ENCODE results near the gene CDR2L.
"Not testable (repeated sequence)": the region's sequence is repeated elsewhere in the genome, so short reads cannot be mapped to it uniquely, and the experiment has no call there.

Gene CDR2L

GRCh38 chr17:75045946-75046406 lies 58.5 kb downstream of the CDR2L start:
- DNase-seq: not testable (repeated sequence)

GRCh38 chr17:75046407-75047289 lies 59.2 kb downstream of the CDR2L start, which contains the start of the genes ATP5PD and KCTD2:
Gene ATP5PD (minus strand): TSS chr17:75046969. CDS start chr17:75042650, 4,319 bp downstream.
Gene KCTD2 (plus strand): TSS chr17:75047225. CDS start chr17:75047251, 26 bp downstream.
- DNase-seq: peak; percentile 92

- DNase-seq: no peak
Observed at GRCh38 chr17:75047398-75048098, 60.1 kb downstream of the CDR2L start.

- DNase-seq: no peak
Observed at GRCh38 chr17:75048249-75048878, 60.9 kb downstream of the CDR2L start.

- no peak for DNase-seq
Observed at GRCh38 chr17:75049057-75049456, 61.6 kb downstream of the CDR2L start.

- DNase-seq: no peak
Observed at GRCh38 chr17:75049706-75050105, 62.3 kb downstream of the CDR2L start.

- DNase-seq: no peak
Observed at GRCh38 chr17:75051941-75052340, 64.5 kb downstream of the CDR2L start.

Data from NCI-H1436 treated with DMSO at 0.1 percent for 48 hours (cell line).